GM19099 (cell line): ENCODE data around the gene CLEC16A.

Experiments used
- POLR2A ChIP-seq: IDR thresholded peaks from 3 replicates; pipeline ENCODE4 v1.6.1; 2011; ENCODE audit warnings: low read depth; ENCODE audit not compliant: insufficient read length; ENCODE audit errors: extremely low read depth

The CLEC16A gene

GRCh38 chr16:11005611-11005975 is 61.2 kb downstream of the CLEC16A start:
- no peak for TF ChIP-seq POLR2A

GRCh38 chr16:11006656-11007055 is 62.3 kb downstream of the CLEC16A start:
- TF ChIP-seq POLR2A = no peak

GRCh38 chr16:11007714-11008280 is 63.4 kb downstream of the CLEC16A start:
- TF ChIP-seq POLR2A = no peak

GRCh38 chr16:11009027-11009755 is 64.8 kb downstream of the CLEC16A start:
- TF ChIP-seq POLR2A = no peak

- TF ChIP-seq POLR2A = no peak
Observed at GRCh38 chr16:11010575-11011221, 66.3 kb downstream of the CLEC16A start.

- no peak for TF ChIP-seq POLR2A
Observed at GRCh38 chr16:11011326-11011725, 67.0 kb downstream of the CLEC16A start.

- TF ChIP-seq POLR2A = no peak
Observed at GRCh38 chr16:11012841-11013240, 68.5 kb downstream of the CLEC16A start.

GRCh38 chr16:11014136-11014535 is 69.8 kb downstream of the CLEC16A start:
- TF ChIP-seq POLR2A = no peak

GRCh38 chr16:11015076-11015475 is 70.7 kb downstream of the CLEC16A start:
- no peak for TF ChIP-seq POLR2A

- TF ChIP-seq POLR2A = no peak
Observed at GRCh38 chr16:11015607-11016006, 71.2 kb downstream of the CLEC16A start.

GRCh38 chr16:11016524-11016988 is 72.2 kb downstream of the CLEC16A start:
- no peak for TF ChIP-seq POLR2A

GRCh38 chr16:11016993-11017392 is 72.6 kb downstream of the CLEC16A start:
- no peak for TF ChIP-seq POLR2A

- TF ChIP-seq POLR2A = no peak
Observed at GRCh38 chr16:11017499-11017898, 73.1 kb downstream of the CLEC16A start.

- TF ChIP-seq POLR2A = no peak
Observed at GRCh38 chr16:11020388-11020787, 76.0 kb downstream of the CLEC16A start.

- TF ChIP-seq POLR2A = no peak
Observed at GRCh38 chr16:11020792-11021551, 76.6 kb downstream of the CLEC16A start.
